Skeletal muscle tissue (tissue), 2 donors: ENCODE measurements around the gene PTPRT. TPM values are rescaled to one million over a fixed set of nuclear protein-coding genes. Genes with fewer than 3 reads are reported as not detected.

Source experiments
- small RNA-seq: library from RNA; depleted of rRNA; stranded (forward); fragments of <200 nt; gene quantifications from one replicate; pipeline ENCODE3, GENCODE V24; 2014
- total RNA-seq: library from RNA; depleted of rRNA; stranded (reverse); fragments of >200 nt; gene quantifications from one replicate; pipeline ENCODE4 v1.2.3, GENCODE V29; 2014

Gene PTPRT
- total RNA-seq, 1 donor from 2014 or later: 1.0 TPM

Small RNAs within 50 kb of the gene (small RNA-seq; reads per million reads assigned to genes)
- not detected for gene RN7SKP100
